Upper lobe of left lung (tissue), 4 donors: ENCODE results near the gene NCOR1.

Experiments used
- CTCF ChIP-seq, 6 experiments: fragments of 450-650 bp in 4 of 6; fragments of 200-600 bp in 2 of 6; sonication (generic) in 2 of 6; IDR thresholded peaks; one replicate each; pipeline ENCODE4 v1.5.1; 2016 to 2019; ENCODE audit warnings: antibody characterized with exemption in 6 of 6
- EP300 ChIP-seq, 4 donors: sonication (generic); formaldehyde crosslinking; IDR thresholded peaks; one replicate each; pipeline ENCODE4 v1.5.1; 2017; ENCODE audit warnings: antibody characterized with exemption in 4 of 4, control low read depth in 2 of 4
- POLR2A ChIP-seq, 4 donors: fragments of 450-650 bp; IDR thresholded peaks; one replicate each; pipeline ENCODE4 v1.5.1; 2016 to 2017; ENCODE audit warnings: antibody characterized with exemption in 4 of 4, mild to moderate bottlenecking in 2 of 4
- POLR2AphosphoS5 ChIP-seq, 2 donors: sonication (generic); formaldehyde crosslinking; IDR thresholded peaks; one replicate each; pipeline ENCODE4 v1.5.1; 2017; ENCODE audit warnings: antibody characterized with exemption in 2 of 2

GRCh38 chr17:16026895-16027294 is 188.4 kb downstream of the NCOR1 start:
- no peak for TF ChIP-seq POLR2A (IDR thresholded peaks at IDR 0.05)
- no peak for TF ChIP-seq CTCF (IDR thresholded peaks at IDR 0.05)
- TF ChIP-seq EP300 (IDR thresholded peaks at IDR 0.05) = no peak
- no peak for TF ChIP-seq POLR2AphosphoS5 (IDR thresholded peaks at IDR 0.05)
